Nephron progenitor cell (in vitro differentiated cells): ENCODE results near the gene KRT86.
A peak's percentile ranks its signal among the peaks of the same experiment; 100 is the strongest.

Source experiments
- DNase-seq: peaks from one replicate; pipeline ENCODE4 v3.0.0; 2021
- H3K27ac Mint-ChIP-seq: 2 replicates; pipeline ENCODE4 v1.8.0; 2021; ENCODE audit warnings: mild to moderate bottlenecking, moderate library complexity, mixed read lengths
- H3K27me3 Mint-ChIP-seq: 2 replicates; pipeline ENCODE4 v1.8.0; 2021; ENCODE audit warnings: mild to moderate bottlenecking, low read depth, mixed read lengths; ENCODE audit not compliant: poor library complexity
- H3K36me3 Mint-ChIP-seq: 2 replicates; pipeline ENCODE4 v1.8.0; 2021; ENCODE audit warnings: low read depth, mixed read lengths
- H3K4me1 Mint-ChIP-seq: 2 replicates; pipeline ENCODE4 v1.8.0; 2021; ENCODE audit warnings: mixed read lengths
- H3K4me3 Mint-ChIP-seq: 2 replicates; pipeline ENCODE4 v1.8.0; 2021; ENCODE audit warnings: mild to moderate bottlenecking, moderate library complexity, mixed read lengths
- H3K9me3 Mint-ChIP-seq: 2 replicates; pipeline ENCODE4 v1.8.0; 2021; ENCODE audit warnings: mild to moderate bottlenecking, moderate library complexity, mixed read lengths
- CTCF ChIP-seq: fragments of 200-600 bp; sonication (generic); IDR thresholded peaks from 2 replicates; pipeline ENCODE4 v1.5.0; 2021; ENCODE audit warnings: antibody characterized with exemption

The KRT86 gene

GRCh38 chr12:52258335-52258901 lies 16.0 kb upstream of the KRT86 start:
- Mint-ChIP-seq H3K27me3 (peaks cover 69% of the 10 kb centered on the region), H3K4me1 (peaks cover 24% of the 10 kb centered on the region), H3K9me3 (peaks cover 41% of the 10 kb centered on the region), H3K36me3 (peaks cover 10% of the 10 kb centered on the region), H3K27ac (no peak overlapping the region), H3K4me3 (no peak overlapping the region)
- no peak for TF ChIP-seq CTCF
- DNase-seq = peak; percentile 71

GRCh38 chr12:52259657-52260243 lies 14.7 kb upstream of the KRT86 start:
- no peak for DNase-seq
- Mint-ChIP-seq H3K4me1 (peaks cover 24% of the 10 kb centered on the region), H3K27ac (peak overlapping the region; percentile 97), H3K36me3 (peaks cover 10% of the 10 kb centered on the region), H3K4me3 (peak overlapping the region; percentile 40), H3K9me3 (peaks cover 41% of the 10 kb centered on the region), H3K27me3 (peaks cover 57% of the 10 kb centered on the region)
- no peak for TF ChIP-seq CTCF

DNA sequence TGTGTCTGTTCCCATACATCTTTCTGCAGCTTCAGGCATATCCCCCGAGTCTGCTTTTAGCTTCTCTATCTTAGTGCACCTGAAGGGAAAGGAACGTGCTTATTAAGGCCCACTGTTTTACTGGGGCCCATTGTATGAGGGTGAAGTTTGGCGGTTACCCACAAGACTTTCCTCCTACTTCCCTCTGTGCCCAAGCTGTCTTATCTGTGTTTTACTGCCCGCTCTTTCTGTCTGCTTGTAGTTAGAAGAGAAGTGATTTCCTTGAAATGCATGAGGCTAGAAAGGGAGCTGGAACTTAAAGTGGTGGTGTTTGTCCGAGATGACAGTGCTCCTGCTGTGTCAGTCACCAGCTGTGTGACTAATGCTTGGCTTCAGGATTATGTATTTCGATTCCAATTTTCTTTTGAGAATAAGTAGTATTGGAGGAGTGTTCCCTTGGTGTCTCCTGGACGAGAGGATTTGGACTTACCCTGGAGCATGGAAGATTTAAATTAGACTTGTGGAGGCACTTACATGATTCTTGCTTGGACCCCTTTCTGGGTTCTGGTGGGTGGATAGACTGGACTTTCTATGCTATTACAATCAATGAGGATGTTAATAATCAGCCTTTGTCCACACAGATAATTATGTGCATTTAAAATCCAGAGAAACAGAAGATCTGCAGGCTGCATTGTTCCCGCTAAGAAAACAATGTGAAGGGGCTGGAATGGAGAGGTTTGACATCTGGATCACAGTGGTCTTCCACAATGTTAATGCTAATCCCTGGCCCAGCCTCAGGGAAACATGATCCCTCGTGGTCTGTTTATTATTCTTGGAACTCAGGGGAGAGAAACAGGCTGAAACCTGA lies 13.9 kb upstream of the KRT86 start:
- Mint-ChIP-seq H3K4me1 (peaks cover 24% of the 10 kb centered on the region), H3K9me3 (peaks cover 41% of the 10 kb centered on the region), H3K36me3 (peaks cover 10% of the 10 kb centered on the region), H3K27me3 (peaks cover 49% of the 10 kb centered on the region), H3K4me3 (peak overlapping the region; percentile 32), H3K27ac (peak overlapping the region; percentile 97)
- no peak for TF ChIP-seq CTCF
- no peak for DNase-seq

DNA sequence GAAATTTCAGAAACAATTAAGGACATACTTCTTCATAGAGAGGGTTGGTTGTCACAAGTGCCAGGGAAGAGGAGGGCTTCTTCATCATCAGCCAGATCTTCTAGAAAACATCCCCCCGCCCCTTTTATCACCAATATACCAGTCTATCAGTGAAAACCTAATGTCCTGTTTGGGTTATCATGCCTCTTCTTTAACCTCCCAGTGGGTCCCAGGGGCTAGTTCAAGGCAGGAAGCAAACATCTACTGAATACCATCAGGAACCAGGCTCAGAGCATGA lies 13.3 kb upstream of the KRT86 start:
- H3K4me3 Mint-ChIP-seq = peak overlapping the region; percentile 32
- no peak for DNase-seq
- peaks cover 10% of the 10 kb centered on the region for H3K36me3 Mint-ChIP-seq
- TF ChIP-seq CTCF = no peak
- peak overlapping the region; percentile 85 for H3K27ac Mint-ChIP-seq
- peaks cover 41% of the 10 kb centered on the region for H3K9me3 Mint-ChIP-seq
- H3K27me3 Mint-ChIP-seq = peaks cover 43% of the 10 kb centered on the region
- peaks cover 24% of the 10 kb centered on the region for H3K4me1 Mint-ChIP-seq

GRCh38 chr12:52262286-52262685 lies 12.2 kb upstream of the KRT86 start:
- no peak for DNase-seq
- Mint-ChIP-seq H3K36me3 (peaks cover 10% of the 10 kb centered on the region), H3K4me3 (no peak overlapping the region), H3K27ac (no peak overlapping the region), H3K4me1 (peaks cover 24% of the 10 kb centered on the region), H3K27me3 (peaks cover 32% of the 10 kb centered on the region), H3K9me3 (peaks cover 41% of the 10 kb centered on the region)
- no peak for TF ChIP-seq CTCF
